K562 (cell line): Measurements from ENCODE around the gene ASPHD1. TPM values are rescaled to one million over a fixed set of nuclear protein-coding genes. Genes with fewer than 3 reads are reported as not detected.

Experiments used
- CREM ChIP-seq: IDR thresholded peaks from 2 replicates; pipeline ENCODE4 v1.6.1; 2014; ENCODE audit warnings: antibody characterized with exemption, low read depth
- DDX20 ChIP-seq: fragments of 450-650 bp; IDR thresholded peaks from 2 replicates; pipeline ENCODE4 v1.6.1; 2016; ENCODE audit warnings: missing genetic modification characterization, low read depth, mild to moderate bottlenecking, missing compliant biosample characterization, moderate library complexity
- LARP7 ChIP-seq: fragments of 450-650 bp; IDR thresholded peaks from 2 replicates; pipeline ENCODE4 v1.6.1; 2016
- MLLT1 ChIP-seq, 2 experiments: fragments of 450-650 bp; IDR thresholded peaks; 2 replicates each; pipeline ENCODE4 v1.6.1; 2016
- NR1H2 ChIP-seq: sonication (generic); formaldehyde crosslinking; IDR thresholded peaks from 2 replicates; pipeline ENCODE4 v1.4.0; 2020; ENCODE audit warnings: mild to moderate bottlenecking, missing genetic modification reagents
- POLR3A ChIP-seq: IDR thresholded peaks from 2 replicates; pipeline ENCODE4 v1.6.1; 2011; ENCODE audit warnings: borderline replicate concordance, mild to moderate bottlenecking, moderate library complexity; ENCODE audit not compliant: insufficient read length, insufficient read depth; ENCODE audit errors: extremely low read depth
- RBM15 ChIP-seq: fragments of 200-400 bp; formaldehyde crosslinking; IDR thresholded peaks from 2 replicates; pipeline ENCODE4 v1.6.1; 2018; ENCODE audit warnings: mild to moderate bottlenecking, low read length, moderate library complexity; ENCODE audit not compliant: insufficient read depth
- THAP12 ChIP-seq: fragments of 250-450 bp; sonication (Bioruptor Pico); IDR thresholded peaks from 2 replicates; pipeline ENCODE4 v1.9.0; 2021; ENCODE audit warnings: mild to moderate bottlenecking, inconsistent platforms
- polyA plus RNA-seq, 8 experiments: library from polyadenylated mRNA; depleted of rRNA in 4 of 8; stranded (reverse) in 5 of 8; unstranded in 3 of 8; fragments of >200 nt; fragmentation: Nextera tagmentation in 2 of 8; fragmentation: Illumina TruSeq in 1 of 8; extraction: Ambion mirVana in 2 of 8; extraction: Trizol in 1 of 8; gene quantifications; 2 replicates each; pipeline versions ENCODE4 v1.2.1 to v1.2.3, GENCODE V29; 2011 to 2014; ENCODE audit warnings: inconsistent platforms in 1 of 8, missing spikeins in 1 of 8
- total RNA-seq, 7 experiments: library from RNA; depleted of rRNA in 6 of 7; stranded (reverse); fragments of >200 nt in 6 of 7; fragmentation: Illumina TruSeq in 2 of 7; extraction: Trizol in 2 of 7; gene quantifications; 2 replicates each; pipeline versions ENCODE4 v1.2.1 to v1.2.3, GENCODE V29; 2011 to 2021; ENCODE audit warnings: low replicate concordance in 1 of 7
- TF ChIP-seq, protein P1 (sequence below): sonication (generic); formaldehyde crosslinking; IDR thresholded peaks from 2 replicates; pipeline ENCODE4 v1.8.0; 2023; ENCODE audit warnings: mild to moderate bottlenecking, missing genetic modification reagents
- TF ChIP-seq, protein P2 (sequence below), 2 experiments: fragments of 450-650 bp; IDR thresholded peaks; 2 replicates each; pipeline ENCODE4 v1.6.1; 2016; ENCODE audit warnings: mild to moderate bottlenecking in 2 of 2, borderline replicate concordance in 1 of 2, low read depth in 1 of 2, moderate library complexity in 1 of 2

The ASPHD1 gene
- total and polyA plus RNA-seq, 9 of the 15 experiments (the other 6 are each of a cell fraction or from before 2014, with no cell fraction given) = 0.03 to 0.70 (median 0.24) TPM; not detected in 5

- TF ChIP-seq MLLT1 (IDR thresholded peaks at IDR 0.05) (no peak), DDX20 (tag) (no peak), LARP7 (no peak), THAP12 (CRISPR knock-in tag) (no peak), NR1H2 (no peak), POLR3A (no peak), RBM15 (no peak), CREM (peak; percentile 60)
- TF ChIP-seq, protein P1, sequence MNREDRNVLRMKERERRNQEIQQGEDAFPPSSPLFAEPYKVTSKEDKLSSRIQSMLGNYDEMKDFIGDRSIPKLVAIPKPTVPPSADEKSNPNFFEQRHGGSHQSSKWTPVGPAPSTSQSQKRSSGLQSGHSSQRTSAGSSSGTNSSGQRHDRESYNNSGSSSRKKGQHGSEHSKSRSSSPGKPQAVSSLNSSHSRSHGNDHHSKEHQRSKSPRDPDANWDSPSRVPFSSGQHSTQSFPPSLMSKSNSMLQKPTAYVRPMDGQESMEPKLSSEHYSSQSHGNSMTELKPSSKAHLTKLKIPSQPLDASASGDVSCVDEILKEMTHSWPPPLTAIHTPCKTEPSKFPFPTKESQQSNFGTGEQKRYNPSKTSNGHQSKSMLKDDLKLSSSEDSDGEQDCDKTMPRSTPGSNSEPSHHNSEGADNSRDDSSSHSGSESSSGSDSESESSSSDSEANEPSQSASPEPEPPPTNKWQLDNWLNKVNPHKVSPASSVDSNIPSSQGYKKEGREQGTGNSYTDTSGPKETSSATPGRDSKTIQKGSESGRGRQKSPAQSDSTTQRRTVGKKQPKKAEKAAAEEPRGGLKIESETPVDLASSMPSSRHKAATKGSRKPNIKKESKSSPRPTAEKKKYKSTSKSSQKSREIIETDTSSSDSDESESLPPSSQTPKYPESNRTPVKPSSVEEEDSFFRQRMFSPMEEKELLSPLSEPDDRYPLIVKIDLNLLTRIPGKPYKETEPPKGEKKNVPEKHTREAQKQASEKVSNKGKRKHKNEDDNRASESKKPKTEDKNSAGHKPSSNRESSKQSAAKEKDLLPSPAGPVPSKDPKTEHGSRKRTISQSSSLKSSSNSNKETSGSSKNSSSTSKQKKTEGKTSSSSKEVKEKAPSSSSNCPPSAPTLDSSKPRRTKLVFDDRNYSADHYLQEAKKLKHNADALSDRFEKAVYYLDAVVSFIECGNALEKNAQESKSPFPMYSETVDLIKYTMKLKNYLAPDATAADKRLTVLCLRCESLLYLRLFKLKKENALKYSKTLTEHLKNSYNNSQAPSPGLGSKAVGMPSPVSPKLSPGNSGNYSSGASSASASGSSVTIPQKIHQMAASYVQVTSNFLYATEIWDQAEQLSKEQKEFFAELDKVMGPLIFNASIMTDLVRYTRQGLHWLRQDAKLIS (CRISPR knock-in tag) = peak; percentile 63; the same call in 1 of the 2 replicates
- TF ChIP-seq, protein P2, sequence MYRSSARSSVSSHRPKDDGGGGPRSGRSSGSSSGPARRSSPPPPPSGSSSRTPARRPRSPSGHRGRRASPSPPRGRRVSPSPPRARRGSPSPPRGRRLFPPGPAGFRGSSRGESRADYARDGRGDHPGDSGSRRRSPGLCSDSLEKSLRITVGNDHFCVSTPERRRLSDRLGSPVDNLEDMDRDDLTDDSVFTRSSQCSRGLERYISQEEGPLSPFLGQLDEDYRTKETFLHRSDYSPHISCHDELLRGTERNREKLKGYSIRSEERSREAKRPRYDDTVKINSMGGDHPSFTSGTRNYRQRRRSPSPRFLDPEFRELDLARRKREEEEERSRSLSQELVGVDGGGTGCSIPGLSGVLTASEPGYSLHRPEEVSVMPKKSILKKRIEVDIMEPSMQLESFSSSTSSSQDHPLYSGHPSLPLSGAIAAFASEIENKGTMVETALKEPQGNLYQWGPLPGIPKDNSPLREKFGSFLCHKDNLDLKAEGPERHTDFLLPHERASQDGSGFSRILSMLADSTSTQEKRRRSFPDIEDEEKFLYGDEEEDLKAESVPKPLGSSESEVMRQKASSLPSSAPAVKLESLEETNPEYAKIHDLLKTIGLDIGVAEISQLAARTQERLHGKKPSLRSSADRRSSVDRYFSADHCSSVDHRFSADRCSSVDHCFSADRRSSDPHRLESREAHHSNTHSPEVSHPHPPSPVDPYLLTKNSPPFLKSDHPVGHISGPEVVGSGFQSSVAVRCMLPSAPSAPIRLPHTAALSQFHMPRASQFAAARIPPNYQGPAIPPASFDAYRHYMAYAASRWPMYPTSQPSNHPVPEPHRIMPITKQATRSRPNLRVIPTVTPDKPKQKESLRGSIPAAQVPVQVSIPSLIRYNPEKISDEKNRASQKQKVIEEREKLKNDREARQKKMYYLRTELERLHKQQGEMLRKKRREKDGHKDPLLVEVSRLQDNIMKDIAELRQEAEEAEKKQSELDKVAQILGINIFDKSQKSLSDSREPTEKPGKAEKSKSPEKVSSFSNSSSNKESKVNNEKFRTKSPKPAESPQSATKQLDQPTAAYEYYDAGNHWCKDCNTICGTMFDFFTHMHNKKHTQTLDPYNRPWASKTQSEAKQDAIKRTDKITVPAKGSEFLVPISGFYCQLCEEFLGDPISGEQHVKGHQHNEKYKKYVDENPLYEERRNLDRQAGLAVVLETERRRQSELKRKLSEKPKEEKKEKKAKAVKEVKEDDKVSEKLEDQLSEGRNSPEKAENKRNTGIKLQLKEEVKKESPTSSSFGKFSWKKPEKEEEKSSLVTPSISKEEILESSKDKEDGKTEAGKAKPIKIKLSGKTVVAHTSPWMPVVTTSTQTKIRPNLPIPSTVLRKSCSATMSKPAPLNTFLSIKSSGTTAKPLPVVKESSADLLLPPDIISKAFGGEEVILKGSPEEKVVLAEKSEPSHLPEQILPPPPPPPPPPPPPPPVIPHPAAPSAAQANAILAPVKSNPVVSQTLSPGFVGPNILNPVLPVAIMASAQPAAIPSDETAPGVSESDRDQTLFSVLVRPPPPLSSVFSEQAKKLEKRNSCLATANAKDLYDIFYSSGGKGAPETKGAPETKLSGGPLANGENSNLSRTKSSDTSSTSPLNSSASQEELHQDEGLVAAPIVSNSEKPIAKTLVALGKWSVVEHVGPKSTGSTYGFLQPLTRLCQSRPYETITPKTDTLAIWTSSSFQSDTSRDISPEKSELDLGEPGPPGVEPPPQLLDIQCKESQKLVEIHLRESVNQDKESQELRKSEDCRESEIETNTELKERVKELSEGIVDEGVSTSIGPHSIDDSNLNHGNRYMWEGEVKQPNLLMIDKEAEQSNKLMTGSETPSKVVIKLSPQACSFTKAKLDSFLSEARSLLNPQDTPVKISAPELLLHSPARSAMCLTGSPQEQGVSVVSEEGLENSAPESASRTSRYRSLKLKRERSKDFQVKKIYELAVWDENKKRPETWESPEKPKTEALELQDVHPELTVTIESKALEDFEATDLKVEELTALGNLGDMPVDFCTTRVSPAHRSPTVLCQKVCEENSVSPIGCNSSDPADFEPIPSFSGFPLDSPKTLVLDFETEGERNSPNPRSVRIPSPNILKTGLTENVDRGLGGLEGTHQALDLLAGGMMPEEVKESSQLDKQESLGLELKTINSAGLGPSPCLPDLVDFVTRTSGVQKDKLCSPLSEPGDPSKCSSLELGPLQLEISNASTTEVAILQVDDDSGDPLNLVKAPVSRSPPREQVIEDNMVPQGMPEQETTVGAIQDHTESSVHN (IDR thresholded peaks at IDR 0.05; ENCODE audit: borderline replicate concordance in 1 of 2, low read depth in 1 of 2) = no peak
Observed at GRCh38 chr16:29899516-29900101, 679 bp upstream of the ASPHD1 start, which contains the start of gene SEZ6L2 (continued).
